ENCODE measurements around the gene IRF2BP2. TPM values are rescaled to one million over a fixed set of nuclear protein-coding genes. Genes with fewer than 3 reads are reported as not detected.

The IRF2BP2 gene
- total and polyA plus RNA-seq, 10 of the 15 experiments (the other 5 are each of a cell fraction or from before 2014, with no cell fraction given) = 7.5 to 114 (median 52.3) TPM

DNA sequence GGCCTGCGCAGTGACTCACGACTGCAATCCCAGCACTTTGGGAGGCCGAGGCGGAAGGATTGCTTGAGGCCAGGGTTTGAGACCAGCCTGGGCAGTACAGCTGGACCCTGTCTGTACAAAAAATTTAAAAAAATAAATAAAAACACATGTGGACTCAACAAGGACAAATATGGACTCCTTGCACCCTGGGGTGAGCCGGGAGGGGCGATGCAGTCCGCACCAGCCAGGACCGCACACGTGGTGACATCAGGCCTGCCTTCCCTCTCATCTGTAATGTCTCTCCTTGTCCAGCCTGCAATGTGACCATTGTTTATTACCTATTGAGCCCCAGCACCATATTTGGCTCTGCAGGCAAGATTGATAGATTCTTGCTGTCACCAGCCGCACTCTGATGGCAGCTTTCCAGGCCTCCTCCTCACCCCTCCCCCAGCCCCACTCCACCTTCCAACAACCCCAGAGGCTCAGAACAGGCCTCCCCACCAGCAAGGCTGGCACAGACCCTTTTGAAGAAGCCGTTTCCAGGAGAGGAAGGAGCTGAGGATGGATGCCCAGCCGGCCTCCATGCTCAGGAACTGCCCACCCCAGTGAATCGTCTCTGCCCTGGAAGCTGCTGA is 55.2 kb downstream of the IRF2BP2 start:
- BruUV-seq (replicated peaks) = no TSS peak
- no peaks in the 10 kb centered on the region for H3K36me3 ChIP-seq (ENCODE audit: control insufficient read depth in 2 of 2, insufficient read depth in 2 of 2, low read length in 1 of 2)
- TF ChIP-seq, protein P1, sequence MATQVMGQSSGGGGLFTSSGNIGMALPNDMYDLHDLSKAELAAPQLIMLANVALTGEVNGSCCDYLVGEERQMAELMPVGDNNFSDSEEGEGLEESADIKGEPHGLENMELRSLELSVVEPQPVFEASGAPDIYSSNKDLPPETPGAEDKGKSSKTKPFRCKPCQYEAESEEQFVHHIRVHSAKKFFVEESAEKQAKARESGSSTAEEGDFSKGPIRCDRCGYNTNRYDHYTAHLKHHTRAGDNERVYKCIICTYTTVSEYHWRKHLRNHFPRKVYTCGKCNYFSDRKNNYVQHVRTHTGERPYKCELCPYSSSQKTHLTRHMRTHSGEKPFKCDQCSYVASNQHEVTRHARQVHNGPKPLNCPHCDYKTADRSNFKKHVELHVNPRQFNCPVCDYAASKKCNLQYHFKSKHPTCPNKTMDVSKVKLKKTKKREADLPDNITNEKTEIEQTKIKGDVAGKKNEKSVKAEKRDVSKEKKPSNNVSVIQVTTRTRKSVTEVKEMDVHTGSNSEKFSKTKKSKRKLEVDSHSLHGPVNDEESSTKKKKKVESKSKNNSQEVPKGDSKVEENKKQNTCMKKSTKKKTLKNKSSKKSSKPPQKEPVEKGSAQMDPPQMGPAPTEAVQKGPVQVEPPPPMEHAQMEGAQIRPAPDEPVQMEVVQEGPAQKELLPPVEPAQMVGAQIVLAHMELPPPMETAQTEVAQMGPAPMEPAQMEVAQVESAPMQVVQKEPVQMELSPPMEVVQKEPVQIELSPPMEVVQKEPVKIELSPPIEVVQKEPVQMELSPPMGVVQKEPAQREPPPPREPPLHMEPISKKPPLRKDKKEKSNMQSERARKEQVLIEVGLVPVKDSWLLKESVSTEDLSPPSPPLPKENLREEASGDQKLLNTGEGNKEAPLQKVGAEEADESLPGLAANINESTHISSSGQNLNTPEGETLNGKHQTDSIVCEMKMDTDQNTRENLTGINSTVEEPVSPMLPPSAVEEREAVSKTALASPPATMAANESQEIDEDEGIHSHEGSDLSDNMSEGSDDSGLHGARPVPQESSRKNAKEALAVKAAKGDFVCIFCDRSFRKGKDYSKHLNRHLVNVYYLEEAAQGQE (IDR thresholded peaks at IDR 0.05; ENCODE audit: low read depth, low read length) = no peak
- TF ChIP-seq SMAD5 (IDR thresholded peaks at IDR 0.05; ENCODE audit: low read depth) (no peak), MTA2 (IDR thresholded peaks at IDR 0.05; ENCODE audit: low read depth) (no peak)
- ChIA-PET SMC1A (ENCODE audit: uncharacterized antibody, unreplicated experiment) (no interaction called here), POLR2A (no interaction called here), CTCF (no interaction called here), RAD21 (ENCODE audit: unreplicated experiment) (interaction anchor here (1.1 kb wide), 1 partner anchor 54 kb away, joined by 3 read pairs; no protein-coding TSS in a partner anchor)
- H3K4me1 ChIP-seq (ENCODE audit: control insufficient read depth, insufficient read depth, low read length) = no peaks in the 10 kb centered on the region
- ATAC-seq (no peak), FAIRE-seq (no peak), DNase-seq (ENCODE audit: low read depth, low spot score) (no peak)
- H4K20me1 ChIP-seq (ENCODE audit: control insufficient read depth, insufficient read depth) = no peaks in the 10 kb centered on the region
- no peak overlapping the region for H3K4me3 ChIP-seq
- no peak overlapping the region for H3K4me2 ChIP-seq (ENCODE audit: control insufficient read depth, insufficient read depth)
- 63% methylated on average over 13 of the region's 13 CpGs for WGBS (ENCODE audit: insufficient coverage, insufficient replicate concordance, low lambda C conversion rate, missing lambda C conversion rate)
- H3K79me2 ChIP-seq (ENCODE audit: control insufficient read depth, insufficient read depth, low read length) = no peaks in the 10 kb centered on the region
- no peak overlapping the region for H2AFZ ChIP-seq (ENCODE audit: control insufficient read depth, low read depth, low read length)
- no peak overlapping the region for H3K9ac ChIP-seq (ENCODE audit: control insufficient read depth, insufficient read depth, low read length)
- intact Hi-C loops (cut with micrococcal nuclease; ENCODE audit: unreplicated experiment) = no loop called here
- H3K27me3 ChIP-seq (replicated peaks in 1 of 2; ENCODE audit: control insufficient read depth in 2 of 2, insufficient read depth in 2 of 2, low read length in 1 of 2) = no peaks in the 10 kb centered on the region
- no peak overlapping the region for H3K27ac ChIP-seq (ENCODE audit: control insufficient read depth, insufficient read depth)
- H3K9me3 ChIP-seq (replicated peaks; ENCODE audit: control insufficient read depth, insufficient read depth, low read length) = no peaks in the 10 kb centered on the region
- in situ Hi-C loops (cut with MboI) = no loop called here

Small RNA genes lying within 50 kb of the gene (small RNA-seq; reads per million reads assigned to genes)
- gene RF00096 = not detected

Other genes with a start within 250 kb of the IRF2BP2 start
- gene COA6, start 236.7 kb downstream of the IRF2BP2 start, total RNA-seq (2014; rRNA removed) = 53.7 and 56.0 TPM in 2 replicates
- 66.8 and 71.2 TPM in 2 replicates for gene COA6, start 236.7 kb downstream of the IRF2BP2 start, total RNA-seq (2014; rRNA removed; fragmentation: Illumina TruSeq; extraction: Trizol)
- 53.3 and 57.4 TPM in 2 replicates for gene COA6, start 236.7 kb downstream of the IRF2BP2 start, total RNA-seq (2021)
- gene COA6, start 236.7 kb downstream of the IRF2BP2 start, polyA plus RNA-seq (2011; rRNA removed) = 54.1 and 98.8 TPM in 2 replicates
- gene COA6, start 236.7 kb downstream of the IRF2BP2 start, polyA plus RNA-seq (2014; fragmentation: Illumina TruSeq; extraction: Trizol) = 47.7 and 49.9 TPM in 2 replicates
- gene COA6, start 236.7 kb downstream of the IRF2BP2 start, polyA plus RNA-seq (2014; fragmentation: Nextera tagmentation; extraction: Ambion mirVana) = 100 to 1,000 TPM; 117 to 145 TPM
- 71.7 and 79.7 TPM in 2 replicates for gene COA6, start 236.7 kb downstream of the IRF2BP2 start, polyA plus RNA-seq (2014; rRNA removed)
- gene COA6, start 236.7 kb downstream of the IRF2BP2 start, polyA plus RNA-seq (2016; fragmentation: Nextera tagmentation; extraction: Ambion mirVana) = 100 to 1,000 TPM; 173 to 178 TPM
- 36.8 and 50.2 TPM in 2 replicates for gene TARBP1, start 131.0 kb downstream of the IRF2BP2 start, total RNA-seq (2014; rRNA removed)
- 43.0 and 49.0 TPM in 2 replicates for gene TARBP1, start 131.0 kb downstream of the IRF2BP2 start, total RNA-seq (2014; rRNA removed; fragmentation: Illumina TruSeq; extraction: Trizol)
- gene TARBP1, start 131.0 kb downstream of the IRF2BP2 start, total RNA-seq (2021) = 31.2 and 33.8 TPM in 2 replicates
- 94.4 and 113 TPM in 2 replicates for gene TARBP1, start 131.0 kb downstream of the IRF2BP2 start, polyA plus RNA-seq (2011; rRNA removed)
- gene TARBP1, start 131.0 kb downstream of the IRF2BP2 start, polyA plus RNA-seq (2014; fragmentation: Illumina TruSeq; extraction: Trizol) = 50.1 and 68.9 TPM in 2 replicates
- 10 to 100 TPM; 22.0 to 26.2 TPM for gene TARBP1, start 131.0 kb downstream of the IRF2BP2 start, polyA plus RNA-seq (2014; fragmentation: Nextera tagmentation; extraction: Ambion mirVana)
- gene TARBP1, start 131.0 kb downstream of the IRF2BP2 start, polyA plus RNA-seq (2014; rRNA removed) = 58.0 and 67.1 TPM in 2 replicates
- 10 to 100 TPM; 10.8 to 17.9 TPM for gene TARBP1, start 131.0 kb downstream of the IRF2BP2 start, polyA plus RNA-seq (2016; fragmentation: Nextera tagmentation; extraction: Ambion mirVana)